ENCODE results near the gene ZBTB8A. TPM values are rescaled to one million over a fixed set of nuclear protein-coding genes. Genes with fewer than 3 reads are reported as not detected.

ZBTB8A gene
- total and polyA plus RNA-seq, 4 donors = 0.93 to 3.3 (median 1.3) TPM

DNA sequence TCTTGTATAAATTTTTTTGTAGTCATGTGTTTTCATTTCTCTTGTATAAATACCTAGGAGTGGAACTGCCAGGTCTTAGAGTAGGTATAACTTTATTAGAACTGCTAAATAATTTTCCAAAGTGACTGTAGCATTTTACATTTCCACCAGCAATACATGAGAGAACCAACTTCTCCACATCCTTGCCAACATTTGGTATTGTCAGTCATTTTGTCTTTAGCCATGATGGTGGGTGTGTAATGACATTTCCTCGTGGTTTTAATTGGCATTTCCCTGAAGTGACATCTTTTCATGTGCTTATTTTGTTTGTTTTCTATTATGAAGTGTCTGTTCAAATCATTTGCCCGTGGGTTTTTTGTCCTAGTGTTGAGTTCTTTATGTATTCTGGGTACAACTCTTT, 29.7 kb downstream of the ZBTB8A start:
- TF ChIP-seq TAF1 (conservative IDR thresholded peaks at IDR 0.05) = no peak
- TF ChIP-seq RXRA (IDR thresholded peaks at IDR 0.05) = no peak
- TF ChIP-seq, protein P1, sequence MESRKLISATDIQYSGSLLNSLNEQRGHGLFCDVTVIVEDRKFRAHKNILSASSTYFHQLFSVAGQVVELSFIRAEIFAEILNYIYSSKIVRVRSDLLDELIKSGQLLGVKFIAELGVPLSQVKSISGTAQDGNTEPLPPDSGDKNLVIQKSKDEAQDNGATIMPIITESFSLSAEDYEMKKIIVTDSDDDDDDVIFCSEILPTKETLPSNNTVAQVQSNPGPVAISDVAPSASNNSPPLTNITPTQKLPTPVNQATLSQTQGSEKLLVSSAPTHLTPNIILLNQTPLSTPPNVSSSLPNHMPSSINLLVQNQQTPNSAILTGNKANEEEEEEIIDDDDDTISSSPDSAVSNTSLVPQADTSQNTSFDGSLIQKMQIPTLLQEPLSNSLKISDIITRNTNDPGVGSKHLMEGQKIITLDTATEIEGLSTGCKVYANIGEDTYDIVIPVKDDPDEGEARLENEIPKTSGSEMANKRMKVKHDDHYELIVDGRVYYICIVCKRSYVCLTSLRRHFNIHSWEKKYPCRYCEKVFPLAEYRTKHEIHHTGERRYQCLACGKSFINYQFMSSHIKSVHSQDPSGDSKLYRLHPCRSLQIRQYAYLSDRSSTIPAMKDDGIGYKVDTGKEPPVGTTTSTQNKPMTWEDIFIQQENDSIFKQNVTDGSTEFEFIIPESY (IDR thresholded peaks at IDR 0.05) = no peak
- TF ChIP-seq, protein P2, sequence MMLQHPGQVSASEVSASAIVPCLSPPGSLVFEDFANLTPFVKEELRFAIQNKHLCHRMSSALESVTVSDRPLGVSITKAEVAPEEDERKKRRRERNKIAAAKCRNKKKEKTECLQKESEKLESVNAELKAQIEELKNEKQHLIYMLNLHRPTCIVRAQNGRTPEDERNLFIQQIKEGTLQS (IDR thresholded peaks at IDR 0.05) = no peak
- TF ChIP-seq EGR1 (IDR thresholded peaks at IDR 0.05; ENCODE audit: low read depth in 2 of 2) = no peak
- TF ChIP-seq FOXA2 (IDR thresholded peaks at IDR 0.05) = no peak
- TF ChIP-seq, protein P3, sequence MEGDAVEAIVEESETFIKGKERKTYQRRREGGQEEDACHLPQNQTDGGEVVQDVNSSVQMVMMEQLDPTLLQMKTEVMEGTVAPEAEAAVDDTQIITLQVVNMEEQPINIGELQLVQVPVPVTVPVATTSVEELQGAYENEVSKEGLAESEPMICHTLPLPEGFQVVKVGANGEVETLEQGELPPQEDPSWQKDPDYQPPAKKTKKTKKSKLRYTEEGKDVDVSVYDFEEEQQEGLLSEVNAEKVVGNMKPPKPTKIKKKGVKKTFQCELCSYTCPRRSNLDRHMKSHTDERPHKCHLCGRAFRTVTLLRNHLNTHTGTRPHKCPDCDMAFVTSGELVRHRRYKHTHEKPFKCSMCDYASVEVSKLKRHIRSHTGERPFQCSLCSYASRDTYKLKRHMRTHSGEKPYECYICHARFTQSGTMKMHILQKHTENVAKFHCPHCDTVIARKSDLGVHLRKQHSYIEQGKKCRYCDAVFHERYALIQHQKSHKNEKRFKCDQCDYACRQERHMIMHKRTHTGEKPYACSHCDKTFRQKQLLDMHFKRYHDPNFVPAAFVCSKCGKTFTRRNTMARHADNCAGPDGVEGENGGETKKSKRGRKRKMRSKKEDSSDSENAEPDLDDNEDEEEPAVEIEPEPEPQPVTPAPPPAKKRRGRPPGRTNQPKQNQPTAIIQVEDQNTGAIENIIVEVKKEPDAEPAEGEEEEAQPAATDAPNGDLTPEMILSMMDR (IDR thresholded peaks at IDR 0.05; ENCODE audit: low read depth, low read length, missing input control) = no peak
- TF ChIP-seq YY1 (IDR thresholded peaks at IDR 0.05) = no peak
- no peak for TF ChIP-seq NR2F2 (IDR thresholded peaks at IDR 0.05)
- no peaks in the 10 kb centered on the region for H3K9me3 ChIP-seq (ENCODE audit: control insufficient read depth in 4 of 4, low read length in 3 of 4)
- H3K4me1 ChIP-seq (ENCODE audit: control insufficient read depth in 4 of 4, insufficient read depth in 4 of 4, low read length in 3 of 4) = no peaks in the 10 kb centered on the region
- no peak for DNase-seq (ENCODE audit: low spot score)
- H3K36me3 ChIP-seq (ENCODE audit: control insufficient read depth in 4 of 4, insufficient read depth in 3 of 4, low read depth in 1 of 4, low read length in 3 of 4) = peaks cover 0 to 1% (median 0%) of the 10 kb centered on the region in 4 donors
- no peak overlapping the region for H3K4me3 ChIP-seq (ENCODE audit: low read depth in 1 of 3, low read length in 3 of 3)
- no peak overlapping the region for H3K9ac ChIP-seq (ENCODE audit: low read depth in 1 of 2, low read length in 2 of 2)
- no peaks in the 10 kb centered on the region for H3K27me3 ChIP-seq (ENCODE audit: control insufficient read depth in 4 of 4, insufficient read depth in 4 of 4, low read length in 3 of 4)
- H3K27ac ChIP-seq (ENCODE audit: low read depth in 1 of 2, low read length in 2 of 2) = no peak overlapping the region
- 87% methylated on average over 2 of the region's 2 CpGs for WGBS

DNA sequence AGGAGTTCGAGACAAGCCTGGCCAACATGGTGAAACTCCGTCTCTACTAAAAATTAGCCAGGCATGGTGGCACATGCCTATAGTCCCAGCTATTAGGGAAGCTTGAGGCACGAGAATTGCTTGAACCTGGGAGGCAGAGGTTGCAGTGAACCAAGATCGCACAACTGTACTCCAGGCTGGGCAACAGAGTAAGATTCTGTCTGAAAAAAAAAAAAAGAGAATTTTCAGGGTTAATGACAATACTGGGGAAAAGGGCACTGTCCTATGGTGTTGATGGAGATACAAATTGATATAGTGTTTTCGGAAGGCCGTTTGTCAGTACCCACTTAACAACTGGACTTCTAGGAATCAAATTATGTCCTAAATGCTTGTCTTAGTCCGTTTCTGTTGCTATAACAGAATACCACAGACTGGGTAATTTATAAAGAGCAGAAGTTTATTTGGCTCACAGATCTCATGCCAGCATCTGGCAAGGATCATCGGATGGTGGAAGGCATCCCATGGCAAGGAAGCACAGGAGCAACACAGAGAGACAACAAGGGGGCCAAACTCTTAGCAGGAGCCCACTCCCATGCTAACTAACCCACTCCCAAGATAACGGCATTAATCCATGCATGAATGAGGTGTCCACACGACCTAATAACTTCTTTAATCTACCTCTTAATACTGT, 41.3 kb downstream of the ZBTB8A start:
- DNase-seq (ENCODE audit: low spot score) = no peak
- H3K27ac ChIP-seq (ENCODE audit: low read depth in 1 of 2, low read length in 2 of 2) = no peak overlapping the region
- no peak overlapping the region for H3K9ac ChIP-seq (ENCODE audit: low read depth in 1 of 2, low read length in 2 of 2)
- 89% methylated on average over 10 of the region's 10 CpGs for WGBS
- no peaks in the 10 kb centered on the region for H3K27me3 ChIP-seq (ENCODE audit: control insufficient read depth in 4 of 4, insufficient read depth in 4 of 4, low read length in 3 of 4)
- no peak overlapping the region for H3K4me3 ChIP-seq (ENCODE audit: low read depth in 1 of 3, low read length in 3 of 3)
- no peaks in the 10 kb centered on the region for H3K36me3 ChIP-seq (ENCODE audit: control insufficient read depth in 4 of 4, insufficient read depth in 3 of 4, low read depth in 1 of 4, low read length in 3 of 4)
- H3K9me3 ChIP-seq (ENCODE audit: control insufficient read depth in 4 of 4, low read length in 3 of 4) = no peaks in the 10 kb centered on the region
- TF ChIP-seq YY1 (IDR thresholded peaks at IDR 0.05) (no peak), NR2F2 (IDR thresholded peaks at IDR 0.05) (no peak), TAF1 (conservative IDR thresholded peaks at IDR 0.05) (no peak), RXRA (IDR thresholded peaks at IDR 0.05) (no peak), GABPA (IDR thresholded peaks at IDR 0.05 in 1 of 2, conservative IDR thresholded peaks at IDR 0.05 in 1 of 2) (no peak), HNF4G (IDR thresholded peaks at IDR 0.05) (no peak), RAD21 (IDR thresholded peaks at IDR 0.05) (no peak), FOXA2 (IDR thresholded peaks at IDR 0.05) (no peak), FOXA1 (IDR thresholded peaks at IDR 0.05) (no peak), HNF4A (conservative IDR thresholded peaks at IDR 0.05) (no peak), EGR1 (IDR thresholded peaks at IDR 0.05; ENCODE audit: low read depth in 2 of 2) (no peak), SP1 (IDR thresholded peaks at IDR 0.05) (no peak), JUND (IDR thresholded peaks at IDR 0.05) (no peak)
- TF ChIP-seq, protein P3 (IDR thresholded peaks at IDR 0.05; ENCODE audit: low read depth, low read length, missing input control) = no peak
- TF ChIP-seq, protein P4, sequence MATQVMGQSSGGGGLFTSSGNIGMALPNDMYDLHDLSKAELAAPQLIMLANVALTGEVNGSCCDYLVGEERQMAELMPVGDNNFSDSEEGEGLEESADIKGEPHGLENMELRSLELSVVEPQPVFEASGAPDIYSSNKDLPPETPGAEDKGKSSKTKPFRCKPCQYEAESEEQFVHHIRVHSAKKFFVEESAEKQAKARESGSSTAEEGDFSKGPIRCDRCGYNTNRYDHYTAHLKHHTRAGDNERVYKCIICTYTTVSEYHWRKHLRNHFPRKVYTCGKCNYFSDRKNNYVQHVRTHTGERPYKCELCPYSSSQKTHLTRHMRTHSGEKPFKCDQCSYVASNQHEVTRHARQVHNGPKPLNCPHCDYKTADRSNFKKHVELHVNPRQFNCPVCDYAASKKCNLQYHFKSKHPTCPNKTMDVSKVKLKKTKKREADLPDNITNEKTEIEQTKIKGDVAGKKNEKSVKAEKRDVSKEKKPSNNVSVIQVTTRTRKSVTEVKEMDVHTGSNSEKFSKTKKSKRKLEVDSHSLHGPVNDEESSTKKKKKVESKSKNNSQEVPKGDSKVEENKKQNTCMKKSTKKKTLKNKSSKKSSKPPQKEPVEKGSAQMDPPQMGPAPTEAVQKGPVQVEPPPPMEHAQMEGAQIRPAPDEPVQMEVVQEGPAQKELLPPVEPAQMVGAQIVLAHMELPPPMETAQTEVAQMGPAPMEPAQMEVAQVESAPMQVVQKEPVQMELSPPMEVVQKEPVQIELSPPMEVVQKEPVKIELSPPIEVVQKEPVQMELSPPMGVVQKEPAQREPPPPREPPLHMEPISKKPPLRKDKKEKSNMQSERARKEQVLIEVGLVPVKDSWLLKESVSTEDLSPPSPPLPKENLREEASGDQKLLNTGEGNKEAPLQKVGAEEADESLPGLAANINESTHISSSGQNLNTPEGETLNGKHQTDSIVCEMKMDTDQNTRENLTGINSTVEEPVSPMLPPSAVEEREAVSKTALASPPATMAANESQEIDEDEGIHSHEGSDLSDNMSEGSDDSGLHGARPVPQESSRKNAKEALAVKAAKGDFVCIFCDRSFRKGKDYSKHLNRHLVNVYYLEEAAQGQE (IDR thresholded peaks at IDR 0.05) = no peak
- TF ChIP-seq, protein P1 (IDR thresholded peaks at IDR 0.05) = no peak
- TF ChIP-seq, protein P5, sequence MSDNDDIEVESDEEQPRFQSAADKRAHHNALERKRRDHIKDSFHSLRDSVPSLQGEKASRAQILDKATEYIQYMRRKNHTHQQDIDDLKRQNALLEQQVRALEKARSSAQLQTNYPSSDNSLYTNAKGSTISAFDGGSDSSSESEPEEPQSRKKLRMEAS (IDR thresholded peaks at IDR 0.05) = no peak
- TF ChIP-seq, protein P2 (IDR thresholded peaks at IDR 0.05) = no peak
- H3K4me1 ChIP-seq (ENCODE audit: control insufficient read depth in 4 of 4, insufficient read depth in 4 of 4, low read length in 3 of 4) = no peaks in the 10 kb centered on the region
